NOMO-1 (cell line): ENCODE results near the gene FAM186B.

Experiments
- DNase-seq, 2 experiments: peaks; one replicate each; lab custom pipeline; 2025; ENCODE audit not compliant: unreplicated experiment in 2 of 2; lab: John Stamatoyannopoulos, UW

Gene FAM186B

DNA sequence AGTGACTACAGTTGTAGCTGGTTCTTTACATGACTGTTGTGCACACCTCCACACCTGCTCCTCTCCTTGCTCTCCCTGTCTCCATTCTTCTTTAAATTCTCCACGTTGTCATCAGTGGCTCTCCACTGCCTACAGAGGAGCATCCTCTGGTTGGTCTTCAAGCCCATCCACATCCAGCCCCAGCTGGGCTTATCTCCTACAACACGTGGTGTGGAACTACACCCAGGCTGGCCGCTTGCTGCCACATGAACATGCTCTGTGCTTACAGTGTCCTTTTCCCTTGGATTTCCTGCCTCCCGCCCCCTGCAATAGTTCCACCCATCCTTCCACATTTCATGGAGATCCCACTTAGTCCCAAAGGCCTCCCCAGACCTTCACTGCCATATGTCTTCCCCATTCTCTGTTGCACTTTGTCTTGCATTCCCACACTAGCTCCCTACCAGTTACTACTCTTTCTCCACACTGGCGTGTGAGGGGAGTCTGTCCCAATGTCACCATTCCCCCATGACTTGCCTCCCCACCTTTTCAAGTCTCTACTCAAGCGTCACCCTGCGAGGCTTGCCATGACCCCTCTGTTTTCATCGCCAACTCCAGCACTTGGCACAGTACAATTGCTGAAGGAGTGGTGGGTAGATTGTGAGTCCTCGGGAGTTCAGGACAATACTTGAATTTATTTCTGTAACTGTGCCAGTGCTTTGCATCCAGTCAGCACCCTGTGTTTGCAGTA lies 27.7 kb downstream of the FAM186B start:
- DNase-seq, result no peak

DNA sequence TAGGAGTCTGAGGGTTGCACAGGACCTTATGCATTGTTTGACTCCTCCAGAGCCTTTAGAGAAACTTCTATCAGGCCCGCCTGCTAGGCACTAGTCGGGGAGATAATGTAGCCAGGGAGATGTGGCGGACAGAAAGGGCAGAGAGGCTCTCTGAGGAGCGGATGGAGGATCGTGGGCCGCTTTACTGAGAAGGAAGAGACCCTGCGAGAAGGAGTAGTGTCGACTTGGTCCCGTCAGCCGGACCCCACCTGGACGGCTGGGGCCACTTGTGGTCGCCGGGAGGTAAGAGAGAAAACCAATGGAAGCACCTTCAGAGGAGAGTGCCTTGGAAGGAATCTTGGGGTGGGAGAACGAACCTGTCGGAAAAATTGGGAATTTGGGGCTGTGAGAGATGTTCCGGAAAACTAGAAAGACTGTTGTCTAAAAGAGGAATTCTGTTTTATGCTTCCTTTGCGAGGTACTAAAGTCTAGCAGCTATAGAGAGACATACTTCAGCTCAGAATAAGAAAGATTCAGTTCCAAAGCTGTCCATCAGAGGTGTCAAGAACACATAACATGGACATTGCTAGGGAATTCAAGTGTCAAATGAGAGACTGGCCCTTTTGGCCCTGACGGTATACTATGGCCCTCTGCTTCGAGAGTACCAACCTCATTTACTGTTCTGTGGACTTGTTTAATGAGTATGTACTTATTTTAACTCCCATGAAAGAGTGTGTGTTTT lies 36.8 kb downstream of the FAM186B start:
- peak in 1 of 2 experiments; percentile 36 for DNase-seq

DNA sequence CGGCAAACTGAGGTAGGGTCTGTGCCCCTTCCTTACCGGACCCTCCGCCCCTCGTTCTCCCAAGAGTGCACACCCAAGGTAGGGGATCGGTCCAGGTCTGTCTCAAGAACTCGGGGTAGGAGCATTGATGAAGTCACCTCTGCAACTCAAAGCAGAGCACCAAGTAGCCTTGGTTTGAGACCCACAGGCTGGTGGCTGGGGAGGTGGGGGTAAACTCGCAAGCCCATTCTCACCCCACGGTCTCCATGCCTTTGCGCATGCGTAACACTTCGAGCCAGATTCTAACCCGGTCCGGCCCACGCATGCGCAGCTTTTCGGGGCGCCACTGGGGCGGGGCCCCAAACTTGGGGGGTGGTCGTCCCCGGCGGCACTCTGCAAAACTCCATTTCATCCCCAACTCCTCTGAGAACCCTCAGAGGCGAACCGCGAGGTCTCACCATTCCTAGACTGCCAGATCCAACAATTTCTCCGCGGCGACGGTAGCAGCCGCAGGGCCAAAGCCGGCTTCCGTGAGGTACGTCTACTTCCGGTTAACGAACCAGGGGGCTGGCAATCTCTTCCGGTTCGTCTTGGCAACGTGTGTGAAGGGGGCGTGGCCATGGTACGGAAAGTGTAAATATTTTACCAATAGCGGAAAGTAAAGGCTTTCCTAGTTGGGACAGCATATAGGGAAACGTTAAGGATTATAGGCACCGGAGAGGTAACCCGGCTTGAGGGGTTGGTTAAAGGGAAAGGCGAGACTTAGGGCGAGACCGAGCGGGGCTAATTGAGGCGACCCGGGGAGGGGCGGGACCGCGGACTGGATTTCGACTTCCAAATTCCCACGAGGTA lies 37.6 kb downstream of the FAM186B start, which contains the start of gene MCRS1:
MCRS1 (minus strand) TSS at position 532 of the 831 bp plus-strand sequence. CDS start 1,411 bp downstream, outside the sequence.
- peak; percentile 81 to 91 for DNase-seq

DNA sequence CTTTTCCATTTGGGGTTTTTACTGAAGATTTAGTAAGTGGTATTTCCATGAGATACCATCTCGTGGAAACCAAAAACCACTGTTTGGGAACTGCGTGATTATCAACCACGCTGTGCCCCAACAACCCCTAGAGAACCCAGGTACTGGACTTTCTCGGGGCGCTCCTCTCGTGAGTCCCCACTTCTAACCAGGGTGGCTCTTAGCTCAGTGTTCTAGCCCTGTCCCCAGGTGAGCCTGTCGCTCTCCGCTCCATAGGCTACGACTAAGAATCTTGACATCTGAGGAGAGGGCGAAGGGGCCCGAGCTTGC lies 38.2 kb downstream of the FAM186B start:
- DNase-seq, result no peak

DNA sequence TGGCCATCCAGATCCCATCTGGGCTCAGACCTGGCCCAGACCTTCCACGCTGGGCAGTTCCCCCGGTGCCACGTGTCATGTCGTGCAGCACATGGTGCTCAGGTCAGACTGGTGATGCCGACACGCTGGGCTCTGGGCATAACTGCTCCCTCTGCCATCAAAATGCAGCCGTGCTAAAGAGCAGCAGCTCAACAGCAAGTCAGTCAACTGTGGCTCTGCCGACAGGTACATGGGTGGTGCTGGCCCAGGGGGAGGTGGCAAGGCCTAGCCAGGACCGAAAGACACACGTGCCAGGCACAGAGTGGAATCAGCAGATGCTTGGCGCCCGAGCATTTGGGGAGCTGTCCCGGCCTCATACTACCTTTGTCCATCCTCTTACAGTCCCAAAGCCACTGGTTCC lies 39.1 kb downstream of the FAM186B start:
- no peak for DNase-seq

DNA sequence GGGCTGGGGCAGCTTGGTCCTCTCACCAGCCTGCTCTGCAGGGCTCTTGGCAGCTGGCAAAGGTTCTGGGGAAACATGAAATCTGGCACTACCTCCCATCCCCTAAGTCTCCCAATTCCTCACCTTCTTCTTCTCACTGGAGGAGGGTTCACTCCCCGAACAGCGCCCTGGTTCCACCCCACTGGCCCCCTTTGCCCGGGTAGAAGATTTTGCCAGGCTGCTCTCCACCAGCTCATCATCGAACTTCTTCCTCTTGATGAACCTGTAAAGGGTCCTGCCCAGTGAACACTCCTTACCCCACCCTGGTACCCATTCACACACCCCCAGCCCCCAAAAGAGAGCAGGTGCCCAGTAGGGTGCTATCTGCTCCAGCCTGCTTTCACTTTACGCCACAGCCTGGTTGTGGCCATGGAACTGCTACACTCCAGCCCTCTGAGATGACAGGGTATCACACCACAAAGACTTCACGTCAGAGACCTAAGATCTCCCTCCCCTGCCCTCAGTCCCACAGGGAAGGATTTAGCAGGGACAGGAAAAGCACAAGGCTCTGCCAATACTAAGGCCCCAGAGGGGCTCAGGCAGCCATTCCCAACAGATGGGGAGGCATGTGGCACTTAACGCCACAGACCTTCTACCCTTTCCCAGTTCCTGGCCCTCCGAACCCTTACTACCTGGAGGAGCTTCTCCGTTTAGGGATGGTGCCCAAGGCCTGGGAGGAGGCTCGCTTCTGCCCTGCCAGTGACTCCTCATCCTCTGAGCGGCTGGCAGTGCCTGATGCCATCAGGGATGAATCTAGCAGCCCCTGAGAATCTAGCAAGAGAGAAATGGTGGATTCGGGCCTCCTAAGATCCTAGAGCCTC lies 39.8 kb downstream of the FAM186B start:
- no peak for DNase-seq

DNA sequence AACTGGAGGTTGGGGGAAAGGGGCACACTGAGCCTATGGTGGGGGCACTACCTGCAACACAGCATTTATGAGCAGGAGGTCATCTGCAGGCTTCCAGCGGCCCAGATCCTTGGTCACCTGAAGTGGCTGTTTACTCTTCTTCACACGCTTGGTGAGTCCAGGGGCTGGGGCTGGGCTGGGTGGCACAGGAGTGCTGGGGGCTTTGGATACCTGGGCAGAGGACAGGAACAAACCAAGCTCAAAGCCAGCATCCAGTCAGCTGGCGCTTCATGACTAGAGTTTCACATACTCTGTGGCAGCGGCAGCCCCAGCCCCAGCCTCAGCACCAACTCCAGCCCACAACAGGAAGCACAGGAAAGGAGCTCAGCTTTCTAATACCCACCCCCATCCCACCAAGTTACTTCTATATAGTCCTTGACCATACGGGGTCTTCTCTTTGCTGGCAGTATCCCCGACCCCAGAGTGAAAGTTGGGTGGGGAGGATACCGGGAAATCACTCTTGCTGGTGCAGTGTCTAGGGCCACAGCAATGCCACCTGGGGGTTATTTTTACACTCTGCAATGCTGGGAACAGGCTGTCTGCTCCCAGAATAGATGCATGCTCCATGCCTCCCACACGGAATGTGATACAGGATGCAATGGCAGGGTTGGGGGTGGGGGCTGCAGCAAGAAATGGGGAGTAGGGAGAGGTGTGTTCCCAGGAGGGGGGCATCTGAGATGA lies 40.6 kb downstream of the FAM186B start:
- no peak for DNase-seq

DNA sequence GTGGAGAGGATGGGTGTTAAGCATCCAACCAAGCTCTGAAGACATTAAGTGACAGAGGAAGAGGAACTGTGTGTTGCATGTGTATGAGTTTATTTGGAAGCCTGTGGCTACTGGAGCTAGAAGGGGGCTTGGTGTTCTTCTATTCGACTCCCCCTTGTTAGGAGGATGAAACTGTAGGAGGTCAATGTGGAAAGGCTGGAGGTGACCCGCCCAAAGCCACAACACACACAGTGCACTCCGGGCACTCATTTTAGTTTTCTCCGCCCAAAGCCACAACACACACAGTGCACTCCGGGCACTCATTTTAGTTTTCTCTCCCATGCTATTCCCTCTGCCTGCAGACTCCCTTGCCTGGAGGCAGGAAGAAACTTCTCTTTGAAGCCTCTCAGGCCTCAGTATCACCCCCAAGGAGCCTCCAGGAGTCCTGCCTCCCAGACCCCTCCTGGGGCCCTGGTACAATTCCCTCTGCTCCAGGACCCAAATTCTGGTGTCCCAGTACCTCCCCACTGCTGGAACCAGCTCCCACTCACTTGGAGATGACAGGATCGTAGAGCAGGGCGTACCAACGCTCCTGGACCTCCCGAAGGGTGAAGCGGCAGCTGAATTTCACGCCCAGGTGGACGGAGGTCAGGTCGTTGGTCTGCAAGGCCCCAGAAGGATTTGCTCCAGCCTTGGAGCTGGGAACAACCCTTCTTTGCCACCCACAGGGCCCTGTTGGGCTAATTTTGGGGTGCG lies 41.3 kb downstream of the FAM186B start:
- DNase-seq, result no peak

DNA sequence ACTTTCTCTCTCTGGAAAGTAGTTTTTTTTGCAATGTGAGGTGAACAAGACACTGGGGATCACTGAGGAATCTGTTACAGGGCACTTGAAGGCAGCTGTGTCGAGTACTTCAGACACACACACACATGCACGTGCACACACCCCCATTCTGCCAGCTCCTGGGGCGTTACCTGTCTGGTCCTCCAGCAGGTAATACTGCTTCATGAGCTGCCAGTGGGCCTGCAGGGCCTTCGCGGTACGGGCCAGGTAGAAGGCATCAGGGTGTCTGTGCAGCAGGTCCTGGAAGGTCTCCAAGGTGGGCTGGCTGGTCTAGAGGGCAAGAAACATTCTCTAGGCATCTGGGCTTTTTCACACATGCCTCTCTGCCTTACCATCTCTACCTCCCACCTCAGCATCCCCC lies 42.6 kb downstream of the FAM186B start:
- DNase-seq, result no peak

DNA sequence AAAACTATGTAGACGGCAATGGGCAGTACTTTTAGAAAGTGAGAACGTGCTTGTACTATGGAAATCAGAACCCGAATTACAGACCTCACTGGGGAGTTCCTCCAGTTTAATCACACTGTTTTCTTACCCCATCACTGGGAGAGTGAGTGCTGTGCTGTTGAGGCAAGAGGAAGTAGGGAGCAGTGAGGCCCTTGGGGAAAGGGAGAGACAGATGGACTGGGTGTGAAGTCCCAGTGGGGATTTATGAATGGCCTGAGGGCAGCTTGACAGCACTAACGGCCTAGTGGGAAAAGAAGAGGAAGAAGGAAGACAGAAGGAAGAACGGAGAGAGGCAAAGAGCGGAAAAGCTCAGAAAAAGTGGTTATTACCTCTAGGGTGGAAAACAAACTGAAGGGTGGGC lies 43.2 kb downstream of the FAM186B start:
- DNase-seq, result no peak

DNA sequence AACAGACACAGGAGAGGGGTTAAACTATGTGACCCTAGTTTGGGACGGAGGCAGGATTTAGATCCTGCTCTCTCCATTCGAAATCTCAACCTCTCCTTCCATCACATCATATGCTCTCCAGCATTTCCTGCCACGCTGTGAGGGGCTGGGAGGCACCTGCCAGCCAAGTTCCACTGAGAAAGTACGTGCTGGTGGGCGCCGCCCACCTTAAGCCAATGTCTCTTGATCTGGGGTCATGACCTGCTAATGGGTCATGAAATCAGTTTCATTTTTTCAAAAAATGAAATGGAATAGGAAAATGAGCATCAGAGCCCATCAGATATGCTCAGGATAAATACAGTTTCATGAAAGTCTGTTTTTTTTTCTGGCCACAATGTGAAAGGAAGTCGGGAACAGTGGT lies 44.7 kb downstream of the FAM186B start:
- DNase-seq, result no peak

DNA sequence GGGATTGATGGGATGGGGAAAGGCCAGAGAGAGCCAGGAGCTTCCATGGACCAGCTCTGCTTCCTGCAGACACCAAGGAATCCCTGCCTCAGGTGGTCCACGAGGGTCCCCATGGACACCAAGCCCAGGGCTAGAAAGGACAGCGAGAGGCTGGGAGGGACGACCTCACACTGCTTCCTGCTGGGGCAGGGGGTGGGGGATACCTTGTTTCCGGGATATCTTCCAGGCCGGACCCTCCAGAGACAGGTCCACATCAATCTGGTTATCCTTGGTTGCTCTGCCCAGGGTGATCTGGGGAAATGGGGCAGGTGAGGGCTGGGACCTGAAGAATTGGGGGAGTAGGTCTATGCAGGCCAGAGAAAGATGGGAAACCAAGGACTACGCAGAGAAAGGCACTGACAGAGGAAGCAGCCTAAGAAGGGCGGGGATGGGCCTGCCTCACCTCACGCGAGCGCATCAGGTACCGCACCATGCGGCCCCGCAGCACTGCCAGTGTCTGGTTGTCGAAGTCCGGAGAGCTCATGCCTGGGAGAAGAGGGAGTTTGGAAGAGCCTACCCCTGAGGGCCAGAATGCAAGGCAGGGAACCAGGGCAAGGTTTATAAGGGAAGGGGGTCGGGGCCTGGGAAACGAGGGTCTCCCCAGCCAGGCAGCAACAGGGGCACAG lies 46.3 kb downstream of the FAM186B start:
- DNase-seq, result no peak

DNA sequence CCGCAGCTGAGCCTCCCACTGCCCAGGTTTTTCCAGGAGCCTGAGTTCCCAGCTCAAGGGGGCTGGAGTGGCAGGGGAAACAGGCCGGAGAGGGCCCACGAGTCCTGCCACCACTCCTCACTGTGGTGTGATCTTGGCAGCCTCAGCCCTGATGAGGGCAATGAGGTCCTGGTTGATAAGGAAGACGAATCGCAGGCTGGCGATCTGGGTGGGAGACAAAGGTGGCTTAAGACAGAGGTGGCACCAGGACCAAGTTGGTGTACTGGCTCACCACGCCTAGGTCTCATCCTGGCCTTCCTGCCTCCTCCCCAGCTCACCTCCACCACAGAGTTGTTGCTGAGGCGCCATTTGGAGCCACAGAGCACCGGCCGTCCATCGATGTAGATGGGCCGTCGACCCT lies 46.9 kb downstream of the FAM186B start:
- no peak for DNase-seq

DNA sequence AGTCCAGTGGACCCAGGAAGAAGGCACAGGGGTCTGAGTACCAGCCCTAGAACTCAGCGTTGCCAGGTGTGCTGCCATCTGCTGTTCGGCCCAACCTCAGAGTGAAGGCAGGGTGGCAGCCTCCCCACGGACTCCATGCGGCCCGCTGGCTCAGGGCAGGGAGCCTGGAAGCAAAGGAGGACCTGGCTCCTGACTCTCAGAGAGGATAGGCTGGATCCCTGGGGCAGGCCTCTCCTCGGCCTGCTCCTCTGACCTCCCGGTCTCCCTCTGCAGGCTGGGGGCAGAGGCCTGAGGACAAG lies 47.6 kb downstream of the FAM186B start:
- DNase-seq, result no peak

DNA sequence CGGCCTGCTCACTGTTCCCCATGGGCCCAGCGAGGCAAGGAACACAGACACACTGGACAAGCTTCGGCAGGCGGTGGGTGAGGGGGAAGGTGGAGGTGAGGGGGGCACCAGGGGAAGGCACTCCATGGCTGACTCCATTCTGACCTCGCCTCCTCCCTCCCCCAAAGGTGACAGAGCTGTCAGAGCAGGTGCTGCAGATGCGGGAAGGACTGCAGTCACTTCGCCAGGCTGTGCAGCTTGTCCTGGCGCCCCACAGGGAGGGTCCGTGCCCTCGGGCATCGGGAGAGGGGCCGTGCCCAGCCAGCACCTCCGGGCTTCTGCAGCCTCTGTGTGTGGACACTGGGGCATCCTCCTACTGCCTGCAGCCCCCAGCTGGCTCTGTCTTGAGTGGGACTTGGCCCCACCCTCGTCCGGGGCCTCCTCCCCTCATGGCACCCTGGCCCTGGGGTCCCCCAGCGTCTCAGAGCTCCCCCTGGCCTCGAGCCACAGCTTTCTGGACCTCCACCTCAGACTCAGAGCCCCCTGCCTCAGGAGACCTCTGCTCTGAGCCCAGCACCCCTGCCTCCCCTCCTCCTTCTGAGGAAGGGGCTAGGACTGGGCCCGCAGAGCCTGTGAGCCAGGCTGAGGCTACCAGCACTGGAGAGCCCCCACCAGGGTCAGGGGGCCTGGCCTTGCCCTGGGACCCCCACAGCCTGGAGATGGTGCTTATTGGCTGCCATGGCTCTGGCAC lies 48.1 kb downstream of the FAM186B start:
- no peak for DNase-seq

DNA sequence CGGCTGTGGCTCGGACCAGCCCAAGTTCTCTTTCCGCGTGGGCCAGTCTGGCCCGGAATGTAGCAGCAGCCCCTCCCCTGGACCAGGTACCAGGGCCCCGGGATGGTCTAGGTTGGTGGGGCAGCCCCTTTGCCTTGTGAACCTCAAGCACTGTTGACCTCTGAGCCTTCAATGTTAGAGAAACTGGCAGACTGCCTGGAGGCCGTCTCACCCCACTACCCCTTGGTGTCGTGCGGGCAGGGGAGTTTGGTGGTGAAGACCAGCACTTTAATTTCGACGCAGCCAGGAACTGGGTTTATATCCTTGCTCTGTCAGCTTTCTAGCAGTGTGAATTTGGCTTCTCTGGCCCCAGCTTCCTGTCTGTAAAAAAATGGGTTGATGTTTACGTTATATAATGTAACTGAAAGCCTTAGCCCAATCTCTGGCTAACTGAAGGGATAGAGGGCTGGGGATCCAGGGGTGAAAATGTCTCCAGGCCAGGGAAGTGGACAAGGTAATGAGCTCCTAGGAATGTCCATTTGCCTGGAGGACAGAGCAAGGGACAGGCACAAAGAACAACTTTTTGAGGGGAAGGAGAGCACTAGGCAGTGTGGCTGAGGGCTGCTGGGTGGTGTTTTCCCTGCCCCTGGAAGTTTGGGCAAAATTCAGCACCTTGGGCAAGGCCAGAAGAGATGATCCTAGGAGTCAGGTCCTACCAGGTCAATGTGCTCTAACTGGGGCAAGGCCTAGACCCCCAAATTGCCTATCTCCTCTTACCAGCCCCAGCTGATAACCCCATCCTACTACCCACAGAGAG lies 48.9 kb downstream of the FAM186B start:
- DNase-seq, result no peak

DNA sequence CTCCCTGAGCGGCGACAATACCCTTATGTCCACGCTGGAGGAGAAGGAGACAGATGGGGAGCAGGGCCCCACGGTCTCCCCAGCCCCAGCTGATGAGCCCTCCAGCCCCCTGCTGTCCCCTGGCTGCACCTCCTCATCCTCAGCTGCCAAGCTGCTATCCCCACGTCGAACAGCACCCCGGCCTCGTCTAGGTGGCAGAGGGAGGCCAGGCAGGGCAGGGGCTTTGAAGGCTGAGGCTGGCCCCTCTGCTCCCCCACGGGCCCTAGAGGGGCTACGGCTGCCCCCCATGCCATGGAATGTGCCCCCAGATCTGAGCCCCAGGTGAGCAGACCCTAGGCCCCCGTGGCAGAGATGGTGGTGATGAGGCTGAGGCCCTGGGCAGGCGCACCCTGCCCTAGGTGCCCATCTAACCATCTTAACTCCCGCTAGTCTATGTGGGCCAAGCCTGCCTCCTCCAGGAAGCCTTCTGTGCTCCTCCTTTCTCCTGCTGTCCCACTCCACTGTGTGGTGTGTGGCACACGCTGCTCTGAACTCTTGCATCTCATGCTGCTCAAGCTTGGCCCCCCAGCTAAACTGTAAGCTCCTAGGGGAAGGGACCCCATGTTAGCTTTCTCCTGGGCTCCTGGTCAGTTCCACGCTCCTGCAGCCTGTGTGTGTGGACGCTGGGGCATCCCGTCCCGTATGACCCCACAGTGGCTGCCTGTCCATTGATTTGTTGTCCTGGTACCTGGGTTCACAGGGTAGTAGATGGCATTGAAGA lies 49.6 kb downstream of the FAM186B start:
- DNase-seq, result no peak
